Measurements from ENCODE around the gene ZBTB34.

ZBTB34 gene

DNA sequence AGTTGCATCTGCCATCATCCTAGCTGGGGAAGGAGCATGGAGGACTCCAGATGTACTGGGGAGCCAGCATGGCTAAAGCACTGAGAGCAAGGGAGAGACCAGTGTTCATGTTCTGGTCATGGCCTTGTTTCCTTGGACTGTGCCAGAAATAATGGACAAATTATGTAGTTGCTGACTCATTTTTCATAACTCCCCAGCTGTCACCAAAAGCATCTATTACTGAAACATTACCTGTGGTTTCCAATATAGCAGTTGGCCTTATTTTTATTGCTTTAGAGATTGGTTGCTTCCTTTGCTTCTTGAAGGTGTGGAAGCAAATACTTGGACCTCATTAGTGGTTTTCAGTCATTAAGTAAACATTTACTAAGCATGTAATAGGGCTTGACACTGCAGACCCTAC lies 65.4 kb downstream of the ZBTB34 start:
- no peak for DNase-seq

GRCh38 chr9:126926364-126926763 lies 65.9 kb downstream of the ZBTB34 start:
- no peak for DNase-seq

GRCh38 chr9:126927419-126927818 lies 67.0 kb downstream of the ZBTB34 start:
- no peak for DNase-seq

DNA sequence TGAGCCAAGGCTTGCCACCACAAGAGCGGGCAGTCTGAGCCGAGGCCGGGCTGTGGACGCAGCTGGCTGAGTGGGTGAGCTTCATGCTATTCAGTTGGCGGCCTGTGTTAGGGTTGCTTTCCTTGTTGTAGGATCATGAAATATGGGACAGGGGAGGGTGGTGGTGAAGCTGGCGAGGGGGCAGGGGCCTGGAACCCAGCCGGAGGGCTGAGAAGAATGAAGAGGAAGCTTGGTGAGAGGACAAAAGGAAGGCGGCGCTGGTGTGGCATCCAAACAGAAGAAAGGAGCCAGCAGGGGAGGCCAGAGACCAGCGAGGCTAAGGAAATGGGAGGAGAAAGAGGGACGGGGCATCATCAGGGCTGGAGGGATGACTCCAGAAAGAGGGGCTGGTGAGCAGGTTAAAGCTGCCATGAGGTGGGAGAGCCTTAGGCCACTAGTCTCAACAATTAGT lies 72.5 kb downstream of the ZBTB34 start:
- no peak for DNase-seq

- no peak for DNase-seq
Measured at GRCh38 chr9:126933334-126933980, 73.0 kb downstream of the ZBTB34 start.

DNA sequence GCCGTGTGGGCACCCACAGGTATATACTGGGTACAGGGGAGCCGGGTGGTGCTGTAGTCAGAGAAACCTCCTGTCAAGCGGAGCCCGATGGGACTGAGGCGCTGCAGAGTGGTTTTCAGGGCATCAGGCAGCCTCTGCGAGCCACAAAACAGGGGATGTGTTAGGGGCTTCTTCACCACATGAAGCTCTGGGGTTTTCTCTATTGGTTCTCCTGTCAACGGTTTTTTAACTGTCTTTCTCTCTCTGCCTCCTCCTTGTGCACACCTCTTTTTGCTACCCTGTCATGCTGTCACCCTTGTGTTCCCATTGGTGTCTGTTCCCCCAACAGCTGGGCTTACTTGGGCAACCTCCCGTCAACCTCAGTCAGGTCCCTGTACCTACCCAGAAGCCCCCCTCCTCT lies 74.0 kb downstream of the ZBTB34 start:
- DNase-seq = no peak

All from C1 segment of cervical spinal cord (tissue), 14 donors.